Heart right ventricle (tissue), 16 donors: ENCODE data around the gene STK32A. TPM values are rescaled to one million over a fixed set of nuclear protein-coding genes. Genes with fewer than 3 reads are reported as not detected.

Experiments
- ATAC-seq, 8 donors: fragments of 200-7000 bp; cut with Tn5 transposase; one replicate each; pipeline ENCODE4 v1.9.1; 2020; ENCODE audit warnings: mild to moderate bottlenecking in 8 of 8, moderate library complexity in 8 of 8, moderate number of reproducible peaks in 1 of 8
- DNase-seq, 2 donors: peaks; one replicate each; pipeline ENCODE4 v3.0.0-alpha.2; 2020
- H3K27ac ChIP-seq, 10 donors: fragments of 200-600 bp; sonication (generic) in 2 of 10; one replicate each; pipeline versions ENCODE4 v1.5.0 to v1.8.0; 2020 to 2022; ENCODE audit warnings: mild to moderate bottlenecking in 3 of 10
- H3K27me3 ChIP-seq, 7 donors: fragments of 200-600 bp; one replicate each; pipeline ENCODE4 v1.8.0; 2021 to 2022; ENCODE audit warnings: mild to moderate bottlenecking in 2 of 7
- H3K36me3 ChIP-seq, 9 donors: fragments of 200-600 bp; sonication (generic) in 1 of 9; one replicate each; pipeline versions ENCODE4 v1.5.0 to v1.8.0; 2020 to 2022; ENCODE audit warnings: mild to moderate bottlenecking in 2 of 9
- H3K4me1 ChIP-seq, 9 donors: fragments of 200-600 bp; sonication (generic) in 1 of 9; one replicate each; pipeline versions ENCODE4 v1.5.0 to v1.8.0; 2020 to 2022; ENCODE audit warnings: mild to moderate bottlenecking in 4 of 9
- H3K4me3 ChIP-seq, 10 donors: fragments of 200-600 bp; sonication (generic) in 2 of 10; one replicate each; pipeline versions ENCODE4 v1.5.0 to v1.8.0; 2020 to 2022; ENCODE audit warnings: mild to moderate bottlenecking in 7 of 10, moderate library complexity in 2 of 10
- H3K9me3 ChIP-seq, 11 donors: fragments of 200-600 bp in 10 of 11; sonication (generic) in 2 of 11; one replicate each; pipeline versions ENCODE4 v1.5.0 to v1.8.0; 2013 to 2022; ENCODE audit warnings: mild to moderate bottlenecking in 2 of 11, control low read depth in 1 of 11, moderate library complexity in 1 of 11
- CTCF ChIP-seq, 9 donors: fragments of 200-600 bp; sonication (generic) in 2 of 9; IDR thresholded peaks; one replicate each; pipeline versions ENCODE4 v1.5.0 to v1.8.0; 2021 to 2022; ENCODE audit warnings: antibody characterized with exemption in 9 of 9, mild to moderate bottlenecking in 5 of 9, moderate library complexity in 1 of 9
- WGBS, 2 donors: extraction: QIAGEN DNeasy Blood & Tissue Kit; methylation state at CpG; one replicate each; pipeline ENCODE4 v1.1.7; 2013; ENCODE audit warnings: inconsistent platforms in 1 of 2; 5-methylcytosine and 5-hydroxymethylcytosine counted together
- intact Hi-C, 10 donors: fragments of 100-400 bp; cut with DNase I; formaldehyde crosslinking; loops; one replicate each; pipeline versions ENCODE4 v1.11.1 to v1.14.2; 2022
- polyA plus RNA-seq, 2 donors: library from polyadenylated mRNA; stranded (reverse); fragments of 200-250 nt; gene quantifications; one replicate each; pipeline ENCODE4 v1.2.3, GENCODE V29; 2013
- total RNA-seq, 10 donors: library from RNA; stranded (reverse); fragmentation: NEBNext Ultra II Directional in 3 of 10; extraction: Animal tissue kit (Norgen Biotek cat#: 25700) in 3 of 10; gene quantifications; one replicate each; pipeline versions ENCODE4 v1.2.1 to v1.2.4, GENCODE V29; 2021 to 2023
- donor health status: Arrhythmogenic right ventricular cardiomyopathy.
- donor health status: ischemic (EF 13 %, LVEDD 7.1; RV severe dilation, severe dysfunction).
- donor health status: healthy with polysubstance abuse.
- donor health status: DM: no; HTN: yes; CAD: no.
- donor health status: DM: no; HTN: no; CAD: no.
- donor health status: ischemic (EF 25% LVEDD 6.9; RV normal size, moderate dysfunction).
- donor health status: ischemic (EF 25% LVEDD 5.7; RV mildly dilated, moderate dysfunction).
- donor health status: healthy.
- donor health status: DM: yes; HTN: yes; CAD: no.
- donor health status: Ischemic cardiomyopathy.
- donor health status: ischemic (EF 35%, LVEDD 5.7; RV mildly dilated, moderate dysfunction).
- donor health status: nonischemic (EF 11% LVEDD 7.7; RV severe dilation, severe dysfunction).
- donor health status: DM: yes; HTN: yes; CAD: no.
- donor health status: PGD.
- donor health status: ischemic (EF 29% LVEDD 5.4; RV normal size, mild dysfunction).
- donor health status: nonischemic (EF 23%, LVEDD 6.1; RV moderate dilation, normal function).

STK32A gene
- total and polyA plus RNA-seq, 12 donors: 0.13 to 2.1 (median 0.76) TPM

- no peak overlapping the region for H3K27ac ChIP-seq
- 71 to 79% methylated on average over 3 of the region's 3 CpGs for WGBS, 2 donors
- H3K27me3 ChIP-seq: no peaks in the 10 kb centered on the region
- H3K4me1 ChIP-seq: peaks cover 0 to 65% (median 33%) of the 10 kb centered on the region in 9 donors
- intact Hi-C loops: no loop called here
- DNase-seq (no peak), ATAC-seq (no peak)
- TF ChIP-seq CTCF (IDR thresholded peaks at IDR 0.05): no peak
- no peak overlapping the region for H3K4me3 ChIP-seq
- no peaks in the 10 kb centered on the region for H3K9me3 ChIP-seq
- H3K36me3 ChIP-seq: no peaks in the 10 kb centered on the region
Observed at GRCh38 chr5:147434049-147434448, 199.2 kb downstream of the STK32A start.

GRCh38 chr5:147436596-147436995 is 201.8 kb downstream of the STK32A start:
- intact Hi-C loops: no loop called here
- Histone ChIP-seq H3K4me3 (no peak overlapping the region), H3K27me3 (no peaks in the 10 kb centered on the region), H3K36me3 (no peaks in the 10 kb centered on the region), H3K27ac (no peak overlapping the region), H3K9me3 (no peaks in the 10 kb centered on the region), H3K4me1 (peaks cover 0 to 58% (median 27%) of the 10 kb centered on the region in 9 donors)
- no peak for ATAC-seq
- TF ChIP-seq CTCF (IDR thresholded peaks at IDR 0.05): no peak
- DNase-seq: no peak
- 72% methylated on average over 3 of the region's 3 CpGs for WGBS, 2 donors

GRCh38 chr5:147437161-147437596 is 202.4 kb downstream of the STK32A start:
- peak in 2 of 8 donors; percentile 13 to 46 for ATAC-seq

More at GRCh38 chr5:147437161-147437596, 202.4 kb downstream of the STK32A start:
- Histone ChIP-seq H3K36me3 (no peaks in the 10 kb centered on the region), H3K9me3 (no peaks in the 10 kb centered on the region), H3K4me3 (no peak overlapping the region), H3K27ac (peak overlapping the region in 1 of 10 donors; percentile 17), H3K4me1 (peaks cover 0 to 52% (median 21%) of the 10 kb centered on the region in 9 donors), H3K27me3 (no peaks in the 10 kb centered on the region)
- intact Hi-C loops: no loop called here
- no peak for TF ChIP-seq CTCF (IDR thresholded peaks at IDR 0.05)
- WGBS, 2 donors: 61 to 64% methylated on average over 6 of the region's 6 CpGs
- no peak for DNase-seq
